Esophagus squamous epithelium (tissue), 4 donors: ENCODE results near the gene GOLPH3L.

Experiments
- CTCF ChIP-seq, 6 experiments: fragments of 450-650 bp in 4 of 6; fragments of 200-600 bp in 2 of 6; sonication (generic) in 2 of 6; IDR thresholded peaks; one replicate each; pipeline ENCODE4 v1.5.1; 2016 to 2019; ENCODE audit warnings: antibody characterized with exemption in 6 of 6, mild to moderate bottlenecking in 4 of 6, moderate library complexity in 4 of 6
- POLR2A ChIP-seq, 4 donors: fragments of 450-650 bp; IDR thresholded peaks; one replicate each; pipeline ENCODE4 v1.6.1; 2017; ENCODE audit warnings: antibody characterized with exemption in 4 of 4, mild to moderate bottlenecking in 4 of 4, moderate library complexity in 3 of 4

- TF ChIP-seq CTCF (IDR thresholded peaks at IDR 0.05) (no peak), POLR2A (IDR thresholded peaks at IDR 0.05) (no peak)
Observed at GRCh38 chr1:150628766-150629114, 68.2 kb downstream of the GOLPH3L start.
